ENCODE data around the gene ABCB9. TPM values are rescaled to one million over a fixed set of nuclear protein-coding genes. Genes with fewer than 3 reads are reported as not detected.

ABCB9 gene
- total RNA-seq, 1 experiment from 2014 or later = 32.7 TPM

DNA sequence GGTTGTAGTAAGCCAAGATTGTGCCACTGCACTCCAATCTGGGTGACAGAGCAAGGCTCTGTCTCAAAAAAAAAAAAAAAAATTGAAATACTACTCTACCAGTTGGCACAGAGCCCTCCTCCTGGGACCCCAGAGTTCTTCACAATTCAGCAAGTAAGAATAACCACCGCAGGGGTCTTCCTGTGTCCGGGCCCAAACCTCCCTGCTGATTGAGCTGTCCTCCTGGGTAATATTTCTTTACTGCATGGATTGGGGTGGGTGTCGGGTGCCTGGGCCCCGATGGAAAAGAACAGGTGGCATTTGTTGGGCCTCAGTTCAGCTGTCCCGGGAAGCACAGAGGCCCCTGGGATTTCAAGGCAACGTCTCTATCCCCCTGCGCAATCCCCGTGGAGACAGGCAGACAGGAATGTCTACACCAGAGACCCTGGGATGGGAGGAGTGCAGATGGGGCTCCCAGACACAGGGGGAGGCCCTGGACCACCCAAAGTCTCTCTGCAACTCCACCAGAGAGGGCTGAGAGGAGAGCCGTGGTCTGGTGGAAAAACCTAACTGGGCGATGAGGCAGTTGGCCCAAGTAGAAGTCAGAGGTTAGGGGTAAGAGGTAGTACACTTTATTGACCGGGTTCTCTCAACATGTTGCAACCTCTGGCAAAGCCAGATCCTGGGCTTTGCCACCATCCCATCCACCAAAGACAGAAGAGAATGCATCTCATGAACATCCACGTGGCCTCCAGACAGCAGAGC, 37.7 kb downstream of the ABCB9 start:
- ATAC-seq (no peak), DNase-seq (ENCODE audit: low read depth, low spot score) (no peak)
- no peaks in the 10 kb centered on the region for H3K27me3 ChIP-seq (ENCODE audit: control insufficient read depth, insufficient read depth, low read length)
- no peaks in the 10 kb centered on the region for H3K4me1 ChIP-seq (ENCODE audit: control insufficient read depth, insufficient read depth, low read length)
- in situ Hi-C loops (cut with HindIII; ENCODE audit: low pct_unique_long_range_greater_than_20kb, low sequenced_read_pairs) (no loop called here), intact Hi-C loops (cut with micrococcal nuclease; ENCODE audit: unreplicated experiment) (no loop called here)
- TF ChIP-seq CTCF (IDR thresholded peaks at IDR 0.05) (no peak), SIN3A (IDR thresholded peaks at IDR 0.05; ENCODE audit: borderline replicate concordance, insufficient read depth, low read depth, low read length) (no peak), TCF7L2 (IDR thresholded peaks at IDR 0.05; ENCODE audit: low read depth, low read length) (no peak), POLR2AphosphoS5 (IDR thresholded peaks at IDR 0.05; ENCODE audit: low read depth, low read length) (no peak)
- TF ChIP-seq, protein P1, sequence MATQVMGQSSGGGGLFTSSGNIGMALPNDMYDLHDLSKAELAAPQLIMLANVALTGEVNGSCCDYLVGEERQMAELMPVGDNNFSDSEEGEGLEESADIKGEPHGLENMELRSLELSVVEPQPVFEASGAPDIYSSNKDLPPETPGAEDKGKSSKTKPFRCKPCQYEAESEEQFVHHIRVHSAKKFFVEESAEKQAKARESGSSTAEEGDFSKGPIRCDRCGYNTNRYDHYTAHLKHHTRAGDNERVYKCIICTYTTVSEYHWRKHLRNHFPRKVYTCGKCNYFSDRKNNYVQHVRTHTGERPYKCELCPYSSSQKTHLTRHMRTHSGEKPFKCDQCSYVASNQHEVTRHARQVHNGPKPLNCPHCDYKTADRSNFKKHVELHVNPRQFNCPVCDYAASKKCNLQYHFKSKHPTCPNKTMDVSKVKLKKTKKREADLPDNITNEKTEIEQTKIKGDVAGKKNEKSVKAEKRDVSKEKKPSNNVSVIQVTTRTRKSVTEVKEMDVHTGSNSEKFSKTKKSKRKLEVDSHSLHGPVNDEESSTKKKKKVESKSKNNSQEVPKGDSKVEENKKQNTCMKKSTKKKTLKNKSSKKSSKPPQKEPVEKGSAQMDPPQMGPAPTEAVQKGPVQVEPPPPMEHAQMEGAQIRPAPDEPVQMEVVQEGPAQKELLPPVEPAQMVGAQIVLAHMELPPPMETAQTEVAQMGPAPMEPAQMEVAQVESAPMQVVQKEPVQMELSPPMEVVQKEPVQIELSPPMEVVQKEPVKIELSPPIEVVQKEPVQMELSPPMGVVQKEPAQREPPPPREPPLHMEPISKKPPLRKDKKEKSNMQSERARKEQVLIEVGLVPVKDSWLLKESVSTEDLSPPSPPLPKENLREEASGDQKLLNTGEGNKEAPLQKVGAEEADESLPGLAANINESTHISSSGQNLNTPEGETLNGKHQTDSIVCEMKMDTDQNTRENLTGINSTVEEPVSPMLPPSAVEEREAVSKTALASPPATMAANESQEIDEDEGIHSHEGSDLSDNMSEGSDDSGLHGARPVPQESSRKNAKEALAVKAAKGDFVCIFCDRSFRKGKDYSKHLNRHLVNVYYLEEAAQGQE (IDR thresholded peaks at IDR 0.05; ENCODE audit: insufficient read depth in 1 of 2, low read depth in 2 of 2, low read length in 1 of 2) = no peak
- no peak overlapping the region for H3K4me3 ChIP-seq (ENCODE audit: low read depth in 2 of 2, low read length in 2 of 2)
- H3K27ac ChIP-seq (ENCODE audit: low read length) = no peak overlapping the region
- no peaks in the 10 kb centered on the region for H3K9me3 ChIP-seq (ENCODE audit: control insufficient read depth, insufficient read depth, low read depth, low read length)
- BruUV-seq (replicated peaks) = no TSS peak
- ChIA-PET POLR2A (no interaction called here), CTCF (no interaction called here)
- H3K36me3 ChIP-seq (ENCODE audit: control insufficient read depth, insufficient read depth, low read length) = no peaks in the 10 kb centered on the region

GRCh38 chr12:122927756-122928403, 38.4 kb downstream of the ABCB9 start:
- ChIA-PET POLR2A (no interaction called here), CTCF (no interaction called here)
- no peaks in the 10 kb centered on the region for H3K36me3 ChIP-seq (ENCODE audit: control insufficient read depth, insufficient read depth, low read length)
- in situ Hi-C loops (cut with HindIII; ENCODE audit: low pct_unique_long_range_greater_than_20kb, low sequenced_read_pairs) (no loop called here), intact Hi-C loops (cut with micrococcal nuclease; ENCODE audit: unreplicated experiment) (no loop called here)
- DNase-seq (ENCODE audit: low read depth, low spot score) (no peak), ATAC-seq (no peak)
- TF ChIP-seq TCF7L2 (IDR thresholded peaks at IDR 0.05; ENCODE audit: low read depth, low read length) = no peak
- TF ChIP-seq POLR2AphosphoS5 (IDR thresholded peaks at IDR 0.05; ENCODE audit: low read depth, low read length) = no peak
- no peak for TF ChIP-seq SIN3A (IDR thresholded peaks at IDR 0.05; ENCODE audit: borderline replicate concordance, insufficient read depth, low read depth, low read length)
- TF ChIP-seq, protein P1 (IDR thresholded peaks at IDR 0.05; ENCODE audit: insufficient read depth in 1 of 2, low read depth in 2 of 2, low read length in 1 of 2) = no peak
- TF ChIP-seq CTCF (IDR thresholded peaks at IDR 0.05) = no peak
- H3K4me3 ChIP-seq (ENCODE audit: low read depth in 2 of 2, low read length in 2 of 2) = no peak overlapping the region
- no peak overlapping the region; the same call in 1 of the 2 replicates for H3K27ac ChIP-seq (ENCODE audit: low read length)
- BruUV-seq (replicated peaks) = no TSS peak
- no peaks in the 10 kb centered on the region for H3K27me3 ChIP-seq (ENCODE audit: control insufficient read depth, insufficient read depth, low read length)
- H3K4me1 ChIP-seq (ENCODE audit: control insufficient read depth, insufficient read depth, low read length) = no peaks in the 10 kb centered on the region
- no peaks in the 10 kb centered on the region for H3K9me3 ChIP-seq (ENCODE audit: control insufficient read depth, insufficient read depth, low read depth, low read length)
